Kidney (tissue), 14 donors: ENCODE measurements around the gene PATE3. TPM values are rescaled to one million over a fixed set of nuclear protein-coding genes. Genes with fewer than 3 reads are reported as not detected.

ENCODE experiments used
- DNase-seq, 5 donors: peaks; one replicate each; pipeline ENCODE4 v3.0.0-alpha.2; 2013 to 2020
- FAIRE-seq: peaks from 2 replicates; lab custom pipeline; 2012; peaks lifted over from hg19 to GRCh38; lab: Jason Lieb, UNC
- H3K27ac ChIP-seq, 2 donors: one replicate each; pipeline ENCODE4 v1.7.0; 2013; ENCODE audit warnings: low read depth in 2 of 2, low read length in 2 of 2, inconsistent platforms in 1 of 2
- H3K27me3 ChIP-seq: one replicate; pipeline ENCODE4 v1.7.1; 2013; ENCODE audit warnings: low read length, inconsistent platforms; ENCODE audit not compliant: control insufficient read depth, insufficient read depth
- H3K36me3 ChIP-seq, 3 donors: one replicate each; pipeline versions ENCODE4 v1.7.0 to v1.7.1; 2013; ENCODE audit warnings: low read length in 3 of 3, control low read depth in 1 of 3, inconsistent platforms in 1 of 3; ENCODE audit not compliant: insufficient read depth in 3 of 3, control insufficient read depth in 2 of 3
- H3K4me1 ChIP-seq, 3 donors: one replicate each; pipeline versions ENCODE4 v1.7.0 to v1.7.1; 2013; ENCODE audit warnings: low read length in 3 of 3, inconsistent platforms in 1 of 3, low read depth in 1 of 3; ENCODE audit not compliant: control insufficient read depth in 2 of 3, insufficient read depth in 2 of 3
- H3K4me3 ChIP-seq, 3 donors: one replicate each; pipeline versions ENCODE4 v1.7.0 to v1.8.1; 2013; ENCODE audit warnings: low read length in 3 of 3, control low read depth in 1 of 3, inconsistent platforms in 1 of 3
- H3K9ac ChIP-seq, 3 donors: one replicate each; pipeline versions ENCODE4 v1.7.0 to v1.7.1; 2013; ENCODE audit warnings: low read length in 3 of 3, control low read depth in 1 of 3, inconsistent platforms in 1 of 3
- H3K9me3 ChIP-seq, 3 donors: one replicate each; pipeline versions ENCODE4 v1.7.0 to v1.7.1; 2013; ENCODE audit warnings: low read length in 3 of 3, control low read depth in 1 of 3, inconsistent platforms in 1 of 3; ENCODE audit not compliant: control insufficient read depth in 2 of 3, insufficient read depth in 1 of 3
- intact Hi-C: fragments of 100-400 bp; cut with DNase I; formaldehyde crosslinking; loops from one replicate; pipeline ENCODE4 v1.11.1; 2022
- polyA plus RNA-seq: library from polyadenylated mRNA; stranded (reverse); fragments of 350-450 nt; fragmentation: Illumina TruSeq; extraction: RNeasy Lipid Tissue Mini Kit (QIAGEN cat#74804); gene quantifications from one replicate; pipeline ENCODE4 v1.2.3, GENCODE V29; 2014; ENCODE audit warnings: low read depth, low replicate concordance; ENCODE audit not compliant: insufficient read depth
- total RNA-seq: library from RNA; stranded (reverse); fragmentation: NEBNext Ultra II Directional; extraction: Animal tissue kit (Norgen Biotek cat#: 25700); gene quantifications from one replicate; pipeline ENCODE4 v1.2.1, GENCODE V29; 2021
- TF ChIP-seq, protein P1 (sequence below): IDR thresholded peaks from 3 replicates; pipeline ENCODE4 v1.5.1; 2012; ENCODE audit warnings: mild to moderate bottlenecking, moderate library complexity, borderline replicate concordance; ENCODE audit not compliant: insufficient read depth; ENCODE audit errors: extremely low read depth
- donor health status: control.
- donor health status: control.
- donor health status: control.
- donor health status: control.
- donor health status: control.
- donor health status: DM: yes; HTN: yes; CAD: no.
- donor health status: Normal renal cell carcinoma (clear cell type).

Gene PATE3
- total and polyA plus RNA-seq, 2 donors from 2014 or later: not detected

DNA sequence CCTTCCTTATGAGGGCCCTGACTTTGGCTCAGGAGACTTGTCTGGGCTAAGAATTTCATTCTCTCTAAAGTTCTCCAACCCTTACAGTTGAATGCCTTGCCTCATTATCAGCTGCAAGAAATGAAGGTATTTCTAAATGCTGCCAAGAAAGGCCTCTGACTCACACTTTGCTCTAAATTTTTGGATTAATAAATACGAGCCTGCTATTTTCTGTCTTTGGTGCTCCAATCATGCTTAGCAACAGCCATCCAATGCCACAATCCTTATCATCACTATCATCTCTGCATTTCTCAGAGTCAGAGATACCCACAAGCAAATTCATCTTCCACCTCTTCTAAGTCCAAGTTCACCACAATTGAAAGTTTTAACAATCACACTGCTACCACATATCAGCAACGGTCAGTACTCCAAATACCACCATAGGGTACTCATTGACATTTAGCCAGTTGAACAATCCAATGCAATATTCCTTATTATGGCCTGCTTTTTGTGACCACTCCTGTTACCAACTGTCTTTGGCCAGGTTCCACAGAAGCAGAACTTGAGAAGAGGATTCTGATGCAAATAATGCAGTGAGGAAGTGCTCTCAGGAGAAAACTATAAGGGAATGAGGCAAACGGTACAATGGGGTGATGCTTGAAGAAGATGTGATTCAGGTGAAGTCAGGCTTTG, 15.0 kb upstream of the PATE3 start:
- FAIRE-seq: no peak
- no peak overlapping the region for H3K27ac ChIP-seq
- no peak for DNase-seq
- intact Hi-C loops: no loop called here
- H3K9me3 ChIP-seq: no peaks in the 10 kb centered on the region
- no peaks in the 10 kb centered on the region for H3K27me3 ChIP-seq
- H3K4me1 ChIP-seq: no peaks in the 10 kb centered on the region
- no peaks in the 10 kb centered on the region for H3K36me3 ChIP-seq
- H3K9ac ChIP-seq: no peak overlapping the region
- H3K4me3 ChIP-seq: no peak overlapping the region
- TF ChIP-seq, protein P1, sequence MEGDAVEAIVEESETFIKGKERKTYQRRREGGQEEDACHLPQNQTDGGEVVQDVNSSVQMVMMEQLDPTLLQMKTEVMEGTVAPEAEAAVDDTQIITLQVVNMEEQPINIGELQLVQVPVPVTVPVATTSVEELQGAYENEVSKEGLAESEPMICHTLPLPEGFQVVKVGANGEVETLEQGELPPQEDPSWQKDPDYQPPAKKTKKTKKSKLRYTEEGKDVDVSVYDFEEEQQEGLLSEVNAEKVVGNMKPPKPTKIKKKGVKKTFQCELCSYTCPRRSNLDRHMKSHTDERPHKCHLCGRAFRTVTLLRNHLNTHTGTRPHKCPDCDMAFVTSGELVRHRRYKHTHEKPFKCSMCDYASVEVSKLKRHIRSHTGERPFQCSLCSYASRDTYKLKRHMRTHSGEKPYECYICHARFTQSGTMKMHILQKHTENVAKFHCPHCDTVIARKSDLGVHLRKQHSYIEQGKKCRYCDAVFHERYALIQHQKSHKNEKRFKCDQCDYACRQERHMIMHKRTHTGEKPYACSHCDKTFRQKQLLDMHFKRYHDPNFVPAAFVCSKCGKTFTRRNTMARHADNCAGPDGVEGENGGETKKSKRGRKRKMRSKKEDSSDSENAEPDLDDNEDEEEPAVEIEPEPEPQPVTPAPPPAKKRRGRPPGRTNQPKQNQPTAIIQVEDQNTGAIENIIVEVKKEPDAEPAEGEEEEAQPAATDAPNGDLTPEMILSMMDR: no peak

DNA sequence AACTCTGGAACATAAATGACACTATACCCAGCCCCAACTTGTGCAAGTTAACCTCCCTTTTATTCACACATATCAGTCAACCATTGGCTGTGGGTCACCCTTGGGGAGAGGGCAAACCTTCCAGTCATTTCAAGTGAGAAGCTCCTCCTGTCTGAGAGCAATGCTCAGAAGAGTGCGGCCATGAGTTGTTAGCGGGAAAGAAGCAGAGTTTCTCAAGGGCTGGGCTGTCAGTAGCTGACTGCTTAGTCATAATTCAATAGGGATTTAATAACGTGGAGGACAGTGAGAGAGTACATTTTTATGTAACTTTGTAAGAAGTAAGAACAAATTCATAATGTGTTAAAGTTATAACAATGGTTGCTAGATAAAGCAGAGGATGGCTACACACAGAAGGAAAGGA, 14.4 kb upstream of the PATE3 start:
- no peak overlapping the region for H3K27ac ChIP-seq
- FAIRE-seq: no peak
- H3K36me3 ChIP-seq: no peaks in the 10 kb centered on the region
- H3K9ac ChIP-seq: no peak overlapping the region
- TF ChIP-seq, protein P1: no peak
- no peaks in the 10 kb centered on the region for H3K9me3 ChIP-seq
- no peaks in the 10 kb centered on the region for H3K4me1 ChIP-seq
- DNase-seq: no peak
- no peaks in the 10 kb centered on the region for H3K27me3 ChIP-seq
- H3K4me3 ChIP-seq: no peak overlapping the region
- intact Hi-C loops: no loop called here

DNA sequence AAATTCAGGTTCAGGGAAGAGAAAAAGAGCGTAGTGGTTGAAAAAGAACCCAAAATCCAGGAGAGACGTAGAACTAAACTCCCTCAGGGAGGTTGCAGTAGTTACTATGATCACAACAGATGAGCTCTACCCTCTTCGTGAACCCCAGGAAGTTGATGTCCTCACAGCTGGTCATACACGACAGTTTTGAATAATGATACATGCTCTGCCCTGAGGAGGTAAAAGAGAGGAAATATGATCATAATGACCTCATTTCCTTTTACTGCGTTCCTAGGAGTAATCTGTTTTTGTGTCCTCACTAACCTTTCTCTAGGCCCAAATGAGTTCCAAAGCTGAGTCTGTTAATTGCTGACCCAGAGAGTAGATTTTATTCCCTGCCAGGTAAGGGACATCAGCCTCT, 10.6 kb upstream of the PATE3 start:
- TF ChIP-seq, protein P1: no peak
- DNase-seq: peak in 1 of 5 donors; percentile 4
- no peaks in the 10 kb centered on the region for H3K36me3 ChIP-seq
- H3K27ac ChIP-seq: no peak overlapping the region
- intact Hi-C loops: no loop called here
- FAIRE-seq: no peak
- H3K27me3 ChIP-seq: no peaks in the 10 kb centered on the region
- H3K9ac ChIP-seq: no peak overlapping the region
- no peaks in the 10 kb centered on the region for H3K9me3 ChIP-seq
- H3K4me3 ChIP-seq: no peak overlapping the region
- no peaks in the 10 kb centered on the region for H3K4me1 ChIP-seq

DNA sequence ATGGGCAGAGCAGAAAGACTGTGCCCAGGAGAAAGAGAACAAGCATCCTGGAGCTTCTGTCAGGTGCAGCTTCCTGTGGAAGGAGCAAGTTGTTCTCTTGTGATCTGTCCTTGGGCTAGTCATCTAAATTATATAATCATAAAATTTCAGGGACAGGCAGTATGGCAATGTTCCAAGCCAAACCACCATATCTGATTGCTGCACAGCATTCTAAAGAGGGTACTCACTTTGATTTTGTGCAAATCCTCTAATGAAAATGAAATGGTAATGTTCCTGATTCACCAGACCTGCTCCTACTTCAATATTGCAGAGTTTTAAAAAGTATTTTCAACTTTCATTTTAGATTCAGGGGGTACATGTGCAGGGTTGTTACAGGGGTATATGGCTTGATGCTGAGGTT, 9.2 kb upstream of the PATE3 start, which contains the start of gene PATE2:
PATE2 (minus strand) TSS at position 101 of the 400 bp plus-strand sequence; CDS start at position 46, 55 bp downstream.
- Histone ChIP-seq H3K4me1 (no peaks in the 10 kb centered on the region), H3K27me3 (no peaks in the 10 kb centered on the region), H3K9me3 (no peaks in the 10 kb centered on the region), H3K9ac (no peak within 1 kb of the TSS), H3K27ac (no peak within 1 kb of the TSS), H3K4me3 (no peak within 1 kb of the TSS), H3K36me3 (no peaks in the 10 kb centered on the region)
- FAIRE-seq: no peak
- TF ChIP-seq, protein P1: no peak
- no peak for DNase-seq
- intact Hi-C loops: no loop called here
